NOMO-1 (cell line): ENCODE results near the gene PRKAG2.
A peak's percentile ranks its signal among the peaks of the same experiment; 100 is the strongest.

Source experiments
- DNase-seq, 2 experiments: peaks; one replicate each; lab custom pipeline; 2025; ENCODE audit not compliant: unreplicated experiment in 2 of 2; lab: John Stamatoyannopoulos, UW

PRKAG2 gene

GRCh38 chr7:151776446-151776845, 100.5 kb downstream of the PRKAG2 start:
- DNase-seq = no peak

DNA sequence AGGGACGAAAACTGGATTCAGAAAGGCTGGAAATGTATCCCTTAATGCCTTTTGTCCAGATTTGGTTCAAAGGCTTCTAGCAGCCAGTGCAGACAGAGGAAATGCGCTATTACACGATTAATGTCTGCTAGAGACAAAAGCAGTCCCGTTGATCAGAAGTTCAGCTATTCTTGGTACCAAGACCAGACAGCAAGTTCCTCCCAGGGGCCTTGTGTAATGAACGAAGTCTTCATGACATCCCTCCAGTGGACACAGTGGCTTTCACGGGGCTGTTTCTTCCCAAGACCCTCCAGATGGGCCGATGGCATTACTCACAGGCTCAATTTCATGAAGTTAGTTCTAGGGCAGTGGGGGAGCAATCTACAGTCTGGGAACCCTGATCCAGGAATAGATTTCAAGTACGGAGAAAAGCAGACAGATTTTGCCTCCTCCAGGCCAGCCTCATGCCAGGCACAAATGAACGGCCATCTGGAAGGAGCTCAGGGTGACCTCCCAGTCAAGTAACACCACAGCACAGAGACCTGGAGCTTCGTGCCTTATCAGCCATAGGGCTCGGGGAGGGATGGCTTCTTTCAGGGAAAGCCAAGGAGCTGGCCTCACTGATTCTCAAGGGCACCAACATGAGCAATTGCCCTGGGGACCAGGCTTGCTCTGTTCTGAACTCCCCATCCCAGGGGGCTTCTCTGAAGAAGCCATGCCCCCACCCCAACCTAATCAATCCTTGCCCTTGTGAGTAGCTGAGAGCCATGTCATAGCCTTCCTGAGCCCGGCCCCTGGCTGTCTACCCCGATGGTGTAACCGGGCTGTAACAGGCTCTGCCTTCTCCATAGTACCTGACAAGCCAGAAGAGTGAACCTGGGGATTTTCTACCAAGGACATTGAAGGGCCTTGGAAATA, 101.1 kb downstream of the PRKAG2 start:
- no peak for DNase-seq

DNA sequence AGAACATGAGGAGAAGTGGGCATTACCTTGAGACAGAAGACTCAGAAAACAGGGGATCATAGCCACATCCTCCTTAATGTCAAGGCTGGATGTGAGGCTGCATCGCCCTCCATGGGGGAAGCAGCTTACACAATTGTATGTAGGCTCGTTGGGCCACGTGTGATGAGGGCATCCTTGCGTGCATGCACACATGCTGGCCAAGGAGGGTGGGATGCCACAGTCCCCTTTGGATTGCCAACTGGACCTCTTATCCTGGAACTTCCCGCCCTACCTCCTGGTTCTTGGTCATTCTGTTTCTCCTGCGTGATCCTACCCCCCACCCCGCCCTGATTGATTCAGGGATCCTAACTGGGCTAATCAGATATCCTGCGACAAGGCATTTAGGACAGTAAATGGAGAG, 102.0 kb downstream of the PRKAG2 start:
- no peak for DNase-seq

DNA sequence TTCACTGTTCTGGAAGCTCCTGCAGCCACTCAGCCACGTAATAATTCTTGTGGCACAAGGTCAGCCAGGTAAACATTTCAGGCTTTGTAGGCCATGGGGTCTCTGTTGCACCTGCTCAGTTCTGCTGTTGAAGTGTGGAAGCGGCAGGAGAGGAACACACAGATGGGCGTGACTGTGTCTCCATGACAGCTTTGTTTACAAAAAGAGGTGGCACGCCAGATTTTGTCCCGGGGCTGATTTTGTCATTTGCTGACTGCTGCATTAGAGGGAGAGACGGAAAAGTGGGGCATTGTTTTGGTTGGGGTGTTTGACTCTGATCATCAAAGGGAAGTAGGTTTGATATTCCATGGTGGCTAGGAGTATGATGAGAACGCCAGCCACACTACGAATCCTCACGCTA, 103.1 kb downstream of the PRKAG2 start:
- no peak for DNase-seq

DNA sequence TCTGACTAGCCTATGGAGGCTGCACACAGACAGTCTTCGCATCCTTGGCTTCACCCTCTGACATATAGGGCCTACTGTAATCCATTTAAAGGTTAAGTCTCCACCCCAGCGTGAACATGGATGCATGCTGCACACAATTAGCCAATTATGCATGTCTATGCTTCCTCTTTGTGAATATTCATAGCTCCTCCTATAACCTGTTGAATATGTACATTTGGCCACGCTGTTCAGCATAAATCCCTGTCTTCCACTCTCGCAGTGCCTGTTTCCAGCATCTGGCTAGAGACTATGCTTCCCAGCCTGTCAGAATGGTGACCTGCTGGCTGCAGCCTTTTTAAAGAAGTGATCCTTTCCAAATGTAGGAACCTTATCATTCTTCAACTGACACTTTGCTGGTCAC, 106.7 kb downstream of the PRKAG2 start:
- no peak for DNase-seq

DNA sequence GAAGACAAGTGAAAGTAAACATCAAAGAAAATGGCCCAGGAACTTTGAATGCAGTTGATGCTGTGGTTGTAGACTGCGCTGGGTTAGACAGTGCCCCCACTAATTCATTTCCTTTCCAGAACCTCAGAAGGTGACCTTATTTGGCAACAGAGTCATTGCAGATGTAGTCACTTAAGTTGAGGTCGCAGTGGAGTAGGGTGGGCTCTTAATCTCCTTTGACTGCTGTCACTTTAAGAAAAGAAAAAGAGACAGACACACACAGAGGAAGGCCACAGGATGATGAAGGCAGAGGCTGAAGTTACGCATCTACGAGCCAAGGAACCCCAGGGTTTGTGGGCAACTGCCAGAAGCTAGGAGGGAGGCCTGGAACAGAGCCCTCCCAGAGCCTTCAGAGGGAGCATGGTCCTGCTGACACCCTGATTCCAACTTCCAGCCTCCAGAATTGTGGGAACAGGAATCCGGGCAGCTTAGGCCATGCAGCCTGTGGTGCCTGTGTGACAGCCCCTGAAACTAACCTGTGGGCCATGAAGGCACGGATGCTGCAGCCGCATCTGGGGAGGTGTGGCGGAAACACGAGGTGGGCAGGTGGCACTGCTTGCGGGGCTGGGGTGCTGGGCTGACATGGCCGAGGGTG, 107.6 kb downstream of the PRKAG2 start:
- DNase-seq = no peak

DNA sequence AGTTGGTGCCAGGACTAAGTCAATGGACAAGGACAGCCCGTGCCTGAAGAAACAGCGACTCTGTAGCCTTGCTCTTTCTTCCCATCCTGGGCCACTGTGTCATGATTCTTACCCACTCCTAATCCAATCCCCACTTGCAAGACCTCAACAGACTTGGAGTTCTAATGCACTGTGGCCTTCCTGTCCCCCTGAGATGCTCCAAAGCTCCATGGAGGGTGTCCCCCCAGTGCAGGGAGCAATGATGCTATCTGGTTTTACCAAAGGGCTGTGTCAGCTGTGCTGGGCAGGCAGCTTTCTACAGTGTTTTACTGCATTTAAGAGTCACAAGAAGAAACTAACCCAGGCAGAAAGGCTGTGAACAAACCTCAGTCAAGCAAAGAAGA, 108.1 kb downstream of the PRKAG2 start:
- no peak for DNase-seq

DNA sequence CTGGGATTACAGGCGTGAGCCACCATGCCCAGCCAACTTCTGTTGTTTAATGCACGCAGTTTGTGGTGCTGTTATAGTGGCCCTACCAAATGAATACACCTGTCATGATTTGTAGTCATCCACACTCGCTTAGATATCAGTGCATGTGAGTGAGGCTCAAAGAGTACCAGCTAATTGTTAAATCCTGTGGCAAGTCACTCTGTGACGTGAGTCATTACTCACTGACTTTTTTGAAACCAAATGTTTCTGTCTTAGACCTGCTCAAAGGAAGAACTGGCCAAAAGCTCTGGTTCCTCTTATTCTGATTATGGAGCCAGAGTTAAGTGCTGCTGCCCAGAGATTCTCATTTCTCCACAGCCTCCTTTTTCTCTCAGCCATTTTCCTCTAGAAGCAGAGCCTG, 109.4 kb downstream of the PRKAG2 start:
- no peak for DNase-seq

DNA sequence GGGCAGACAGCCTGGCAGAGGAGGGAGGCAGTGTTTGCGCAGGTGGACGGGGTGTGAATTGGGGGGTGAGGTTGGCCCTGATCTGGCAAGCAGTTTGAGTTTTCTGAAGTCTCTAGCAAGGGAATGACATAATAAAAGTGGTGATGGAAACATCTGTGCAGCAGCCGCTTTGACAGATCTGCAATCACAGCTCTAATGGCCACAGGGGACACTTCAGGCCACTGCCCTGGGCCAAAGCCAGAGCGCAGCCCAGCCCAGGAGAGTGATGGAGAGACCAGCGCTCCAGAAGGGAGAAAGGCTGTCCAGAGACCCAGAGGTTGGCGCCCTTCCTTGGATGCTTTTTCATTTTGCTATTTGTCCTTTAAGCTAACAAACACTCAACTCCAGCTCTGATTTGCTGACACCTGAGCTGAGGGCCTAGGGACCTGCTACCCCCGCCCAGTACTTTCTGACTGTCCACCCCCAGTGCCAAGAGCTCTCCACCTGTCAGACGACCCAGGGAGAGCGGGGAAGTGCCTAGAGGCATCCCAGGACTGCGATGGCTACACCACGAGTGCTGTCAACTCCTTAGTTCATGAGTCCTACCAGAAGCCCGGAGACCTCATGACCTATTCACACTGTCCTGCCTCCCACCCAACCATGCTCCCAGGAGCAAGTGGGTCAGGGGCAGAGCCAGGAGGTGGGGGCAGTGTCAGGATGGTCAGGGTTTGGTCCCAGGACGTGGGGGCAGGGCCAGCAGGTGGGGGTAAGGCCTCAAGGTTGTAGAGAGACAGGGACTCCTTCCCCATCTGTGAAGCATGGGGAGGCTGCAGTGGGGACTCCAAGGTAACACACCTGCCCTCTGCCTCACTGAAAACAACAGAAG, 112.6 kb downstream of the PRKAG2 start:
- no peak for DNase-seq

DNA sequence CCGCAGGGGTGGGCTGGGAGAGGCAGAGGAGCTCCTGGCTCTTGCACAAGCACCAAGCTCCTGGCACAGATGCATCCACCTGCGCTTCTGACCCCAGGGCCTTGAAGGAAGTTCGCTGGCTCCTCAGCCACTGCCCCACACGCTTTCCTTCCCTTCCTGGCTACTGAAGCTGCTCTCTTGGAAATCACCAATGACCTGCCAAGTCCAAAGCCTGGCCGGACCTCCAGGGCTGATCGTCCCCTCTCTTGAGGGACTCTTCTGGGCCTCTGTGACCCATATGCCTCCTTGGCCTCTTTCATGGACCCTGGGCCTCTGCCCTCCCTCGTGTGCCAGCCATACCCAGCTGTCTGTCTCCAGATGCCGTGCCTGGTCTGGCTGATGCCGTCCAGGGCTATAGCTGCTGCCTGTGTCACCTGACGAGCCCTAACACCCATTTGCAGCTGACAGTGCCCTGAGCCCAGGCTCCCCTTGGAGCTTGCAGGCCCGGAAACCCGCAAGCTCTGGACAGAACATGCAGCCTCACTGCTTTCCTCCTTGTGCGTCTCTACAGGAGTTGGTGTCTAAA, 113.4 kb downstream of the PRKAG2 start:
- no peak for DNase-seq

DNA sequence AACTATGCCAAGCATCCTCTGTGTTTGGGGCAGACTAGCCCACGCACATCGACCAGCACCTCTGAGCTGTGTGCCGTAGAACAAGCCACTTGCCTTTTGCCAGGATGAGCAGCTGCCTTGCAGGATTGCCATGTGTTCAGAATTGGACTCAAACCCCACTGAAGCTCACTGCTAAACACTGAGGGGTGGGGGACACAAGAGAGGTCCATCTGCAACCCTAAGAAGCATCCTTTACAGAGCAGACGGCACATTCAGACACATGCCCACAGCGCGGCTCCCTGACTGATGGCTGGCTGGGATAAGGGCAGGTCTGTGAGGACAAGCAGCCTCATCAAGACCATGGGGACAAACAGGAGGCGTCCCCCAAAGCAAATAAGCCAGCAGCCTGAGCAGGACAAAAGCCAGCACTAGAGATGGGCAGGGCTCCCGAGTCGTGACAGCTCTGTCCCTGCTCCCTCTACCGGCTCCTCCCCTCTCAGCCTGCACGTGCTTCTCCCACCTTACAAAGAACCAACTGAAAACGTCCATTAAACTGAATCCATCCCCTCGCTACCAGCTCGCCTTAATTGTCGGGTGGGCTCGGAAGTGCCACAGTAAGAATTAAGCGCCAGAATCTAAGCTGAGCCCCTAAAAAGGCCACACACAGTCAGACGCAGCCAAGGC, 114.2 kb downstream of the PRKAG2 start:
- no peak for DNase-seq

DNA sequence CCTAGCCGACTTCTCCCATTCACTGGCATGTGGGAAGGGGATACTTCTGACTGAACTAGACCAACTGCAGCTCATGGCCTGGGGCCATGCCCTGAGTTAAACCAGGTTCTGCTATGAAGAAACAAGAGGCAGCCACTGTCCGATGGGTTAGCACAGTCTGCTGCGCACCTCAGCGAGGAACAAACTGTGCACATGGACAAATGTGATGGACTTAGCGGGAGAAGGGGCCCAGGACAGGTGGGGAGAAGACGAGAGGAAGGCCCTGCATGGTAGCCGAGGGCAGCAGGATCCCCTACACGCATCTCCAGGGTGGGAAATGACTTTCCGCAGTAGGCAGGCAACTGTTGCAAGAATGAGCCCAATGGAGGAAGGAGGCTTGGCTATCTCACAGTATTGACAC, 115.0 kb downstream of the PRKAG2 start:
- DNase-seq = no peak

GRCh38 chr7:151761231-151761630, 115.7 kb downstream of the PRKAG2 start:
- peak in 1 of 2 experiments; percentile 3 for DNase-seq

DNA sequence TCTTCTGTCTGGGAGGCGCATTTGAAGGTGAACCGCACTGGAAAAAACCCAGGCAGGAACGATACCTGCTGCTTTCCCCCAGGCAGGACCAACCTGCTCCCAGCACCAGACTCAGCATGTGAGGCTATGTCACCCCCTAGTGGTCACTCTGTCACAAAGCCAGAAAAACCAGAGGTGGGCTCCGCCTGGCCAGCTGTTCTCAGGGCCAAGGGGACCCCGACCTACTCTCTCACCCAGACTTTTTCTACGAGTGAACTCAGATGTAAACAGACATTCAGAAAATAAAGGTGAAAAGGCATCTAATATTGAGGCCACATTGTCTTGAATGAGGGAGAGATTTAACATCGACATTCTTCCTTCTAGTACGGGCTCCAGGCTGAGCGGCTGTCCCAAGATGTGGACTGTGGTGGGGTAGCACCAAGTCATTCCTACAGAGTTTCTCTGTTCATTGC, 117.3 kb downstream of the PRKAG2 start:
- peak in 1 of 2 experiments; percentile 1 for DNase-seq

GRCh38 chr7:151758622-151759540, 118.0 kb downstream of the PRKAG2 start:
- no peak for DNase-seq

DNA sequence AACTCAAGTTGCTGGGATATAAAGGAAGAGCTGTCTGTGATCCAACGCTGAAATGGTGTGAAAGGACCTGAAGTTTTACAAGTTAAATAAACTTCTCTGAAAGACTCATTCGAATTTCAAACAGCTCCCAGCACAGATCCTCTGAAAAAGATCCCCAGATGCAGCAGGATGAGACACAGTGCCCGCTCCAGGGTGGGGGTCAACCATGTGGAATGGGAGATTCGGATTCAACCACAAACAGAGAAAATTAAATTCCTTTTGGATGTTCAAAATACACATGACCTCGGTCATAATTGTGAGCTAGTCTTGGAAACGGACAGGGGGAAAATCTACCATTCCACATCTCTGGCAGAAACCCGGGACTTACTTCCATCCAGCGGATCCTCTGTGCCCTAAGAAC, 119.6 kb downstream of the PRKAG2 start:
- DNase-seq = no peak

DNA sequence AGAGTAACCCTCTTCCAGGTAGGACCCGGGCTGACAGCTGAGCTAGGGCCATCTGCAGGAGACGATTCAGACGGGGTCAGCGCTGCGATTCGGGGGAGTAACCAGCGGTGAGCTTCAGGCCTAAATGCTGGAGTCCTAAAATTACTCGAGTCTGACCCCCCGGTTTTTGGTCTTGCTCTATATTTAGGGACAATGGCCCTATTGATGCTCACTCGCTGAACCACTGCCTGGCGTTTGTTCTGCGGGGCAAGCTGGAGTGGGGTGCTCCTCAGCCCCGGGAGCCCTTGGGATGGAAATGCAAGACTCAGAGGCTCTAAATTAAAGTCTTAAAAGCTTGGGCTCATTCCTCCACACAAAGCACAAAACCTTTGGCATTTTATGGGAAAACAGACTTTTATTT, 120.0 kb downstream of the PRKAG2 start:
- no peak for DNase-seq

- DNase-seq = peak in 1 of 2 experiments; percentile 22
Measured at GRCh38 chr7:151756076-151756731, 120.7 kb downstream of the PRKAG2 start.
